ENCODE data around the gene SIK3.

SIK3 gene

GRCh38 chr11:116994195-116994594 is 104.0 kb downstream of the SIK3 start:
- no peak for ATAC-seq
- Mint-ChIP-seq H3K36me3 (peaks cover 6% of the 10 kb centered on the region), H3K27me3 (no peaks in the 10 kb centered on the region), H3K27ac (peak overlapping the region; percentile 49), H3K4me1 (peaks cover 68% of the 10 kb centered on the region), H3K9me3 (no peaks in the 10 kb centered on the region), H3K4me3 (no peak overlapping the region)

- Mint-ChIP-seq H3K9me3 (no peaks in the 10 kb centered on the region), H3K4me3 (no peak overlapping the region), H3K27ac (peak overlapping the region; percentile 49), H3K27me3 (no peaks in the 10 kb centered on the region), H3K36me3 (peaks cover 6% of the 10 kb centered on the region), H3K4me1 (peaks cover 73% of the 10 kb centered on the region)
- ATAC-seq: no peak
Observed at GRCh38 chr11:116993599-116993998, 104.6 kb downstream of the SIK3 start.

- H3K36me3 Mint-ChIP-seq: peaks cover 6% of the 10 kb centered on the region
- no peak for ATAC-seq
- H3K27ac Mint-ChIP-seq: peak overlapping the region; percentile 20
- peaks cover 81% of the 10 kb centered on the region for H3K4me1 Mint-ChIP-seq
- H3K27me3 Mint-ChIP-seq: no peaks in the 10 kb centered on the region
- H3K9me3 Mint-ChIP-seq: no peaks in the 10 kb centered on the region
- no peak overlapping the region for H3K4me3 Mint-ChIP-seq
Observed at GRCh38 chr11:116991491-116991890, 106.7 kb downstream of the SIK3 start.

- Mint-ChIP-seq H3K4me3 (no peak overlapping the region), H3K27me3 (no peaks in the 10 kb centered on the region), H3K9me3 (no peaks in the 10 kb centered on the region), H3K4me1 (peaks cover 87% of the 10 kb centered on the region), H3K36me3 (peaks cover 6% of the 10 kb centered on the region), H3K27ac (peak overlapping the region; percentile 6)
- no peak for ATAC-seq
Observed at GRCh38 chr11:116990811-116991210, 107.4 kb downstream of the SIK3 start.

- Mint-ChIP-seq H3K9me3 (no peaks in the 10 kb centered on the region), H3K27ac (peak overlapping the region; percentile 60), H3K36me3 (peaks cover 6% of the 10 kb centered on the region), H3K4me1 (peaks cover 84% of the 10 kb centered on the region), H3K27me3 (no peaks in the 10 kb centered on the region), H3K4me3 (no peak overlapping the region)
- ATAC-seq: no peak
Observed at GRCh38 chr11:116990061-116990473, 108.2 kb downstream of the SIK3 start.

GRCh38 chr11:116989184-116989583 is 109.0 kb downstream of the SIK3 start:
- Mint-ChIP-seq H3K27me3 (no peaks in the 10 kb centered on the region), H3K4me1 (peaks cover 82% of the 10 kb centered on the region), H3K4me3 (no peak overlapping the region), H3K9me3 (no peaks in the 10 kb centered on the region), H3K36me3 (peaks cover 6% of the 10 kb centered on the region), H3K27ac (peak overlapping the region; percentile 60)
- no peak for ATAC-seq

GRCh38 chr11:116986521-116987105 is 111.6 kb downstream of the SIK3 start:
- H3K27me3 Mint-ChIP-seq: no peaks in the 10 kb centered on the region
- H3K9me3 Mint-ChIP-seq: no peaks in the 10 kb centered on the region
- H3K4me3 Mint-ChIP-seq: peak overlapping the region; percentile 13
- peak; percentile 82 for ATAC-seq
- peaks cover 6% of the 10 kb centered on the region for H3K36me3 Mint-ChIP-seq
- peaks cover 71% of the 10 kb centered on the region for H3K4me1 Mint-ChIP-seq
- peak overlapping the region; percentile 54 for H3K27ac Mint-ChIP-seq

- ATAC-seq: no peak
- peaks cover 73% of the 10 kb centered on the region for H3K4me1 Mint-ChIP-seq
- no peaks in the 10 kb centered on the region for H3K27me3 Mint-ChIP-seq
- H3K27ac Mint-ChIP-seq: no peak overlapping the region
- H3K9me3 Mint-ChIP-seq: no peaks in the 10 kb centered on the region
- no peaks in the 10 kb centered on the region for H3K36me3 Mint-ChIP-seq
- H3K4me3 Mint-ChIP-seq: no peak overlapping the region
Observed at GRCh38 chr11:116984589-116984988, 113.6 kb downstream of the SIK3 start.

GRCh38 chr11:116984186-116984585 is 114.0 kb downstream of the SIK3 start:
- Mint-ChIP-seq H3K36me3 (no peaks in the 10 kb centered on the region), H3K27me3 (no peaks in the 10 kb centered on the region), H3K4me3 (no peak overlapping the region), H3K4me1 (peaks cover 73% of the 10 kb centered on the region), H3K9me3 (no peaks in the 10 kb centered on the region), H3K27ac (no peak overlapping the region)
- ATAC-seq: no peak

GRCh38 chr11:116981266-116981885 is 116.9 kb downstream of the SIK3 start:
- no peaks in the 10 kb centered on the region for H3K9me3 Mint-ChIP-seq
- no peak overlapping the region for H3K4me3 Mint-ChIP-seq
- peaks cover 5% of the 10 kb centered on the region for H3K36me3 Mint-ChIP-seq
- H3K27ac Mint-ChIP-seq: peak overlapping the region; percentile 81
- peak; percentile 37 for ATAC-seq
- peaks cover 58% of the 10 kb centered on the region for H3K4me1 Mint-ChIP-seq
- no peaks in the 10 kb centered on the region for H3K27me3 Mint-ChIP-seq

- H3K4me3 Mint-ChIP-seq: peak overlapping the region; percentile 67
- H3K36me3 Mint-ChIP-seq: peaks cover 5% of the 10 kb centered on the region
- H3K27me3 Mint-ChIP-seq: no peaks in the 10 kb centered on the region
- peak; percentile 98 for ATAC-seq
- peaks cover 51% of the 10 kb centered on the region for H3K4me1 Mint-ChIP-seq
- peak overlapping the region; percentile 81 for H3K27ac Mint-ChIP-seq
- no peaks in the 10 kb centered on the region for H3K9me3 Mint-ChIP-seq
Observed at GRCh38 chr11:116980136-116980793, 118.0 kb downstream of the SIK3 start.

GRCh38 chr11:116976941-116977570 is 121.2 kb downstream of the SIK3 start:
- Mint-ChIP-seq H3K27ac (no peak overlapping the region), H3K4me1 (peaks cover 55% of the 10 kb centered on the region), H3K27me3 (no peaks in the 10 kb centered on the region), H3K9me3 (no peaks in the 10 kb centered on the region), H3K36me3 (peaks cover 5% of the 10 kb centered on the region), H3K4me3 (no peak overlapping the region)
- ATAC-seq: no peak

- Mint-ChIP-seq H3K4me1 (peaks cover 45% of the 10 kb centered on the region), H3K4me3 (no peak overlapping the region), H3K9me3 (no peaks in the 10 kb centered on the region), H3K36me3 (peaks cover 5% of the 10 kb centered on the region), H3K27me3 (no peaks in the 10 kb centered on the region), H3K27ac (no peak overlapping the region)
- ATAC-seq: no peak
Observed at GRCh38 chr11:116975661-116976060, 122.6 kb downstream of the SIK3 start.

- Mint-ChIP-seq H3K9me3 (no peaks in the 10 kb centered on the region), H3K4me3 (no peak overlapping the region), H3K36me3 (peaks cover 2% of the 10 kb centered on the region), H3K4me1 (peaks cover 37% of the 10 kb centered on the region), H3K27ac (no peak overlapping the region), H3K27me3 (no peaks in the 10 kb centered on the region)
- ATAC-seq: no peak
Observed at GRCh38 chr11:116973270-116973669, 125.0 kb downstream of the SIK3 start.

- no peak for ATAC-seq
- no peak overlapping the region for H3K27ac Mint-ChIP-seq
Observed at GRCh38 chr11:116972691-116973090, 125.5 kb downstream of the SIK3 start.

More at GRCh38 chr11:116972691-116973090, 125.5 kb downstream of the SIK3 start:
- Mint-ChIP-seq H3K9me3 (no peaks in the 10 kb centered on the region), H3K4me1 (peaks cover 37% of the 10 kb centered on the region), H3K27me3 (no peaks in the 10 kb centered on the region), H3K36me3 (no peaks in the 10 kb centered on the region), H3K4me3 (no peak overlapping the region)
